CD4-positive, alpha-beta T cell treated with Interleukin-6 at 100 ng/mL for 8 hours (primary cell): Measurements from ENCODE around the gene RHOC.

Source experiments
- DNase-seq: peaks from one replicate; pipeline ENCODE4 v3.0.0-alpha.2; 2020; ENCODE audit warnings: mixed read lengths, low spot score

RHOC gene

DNA sequence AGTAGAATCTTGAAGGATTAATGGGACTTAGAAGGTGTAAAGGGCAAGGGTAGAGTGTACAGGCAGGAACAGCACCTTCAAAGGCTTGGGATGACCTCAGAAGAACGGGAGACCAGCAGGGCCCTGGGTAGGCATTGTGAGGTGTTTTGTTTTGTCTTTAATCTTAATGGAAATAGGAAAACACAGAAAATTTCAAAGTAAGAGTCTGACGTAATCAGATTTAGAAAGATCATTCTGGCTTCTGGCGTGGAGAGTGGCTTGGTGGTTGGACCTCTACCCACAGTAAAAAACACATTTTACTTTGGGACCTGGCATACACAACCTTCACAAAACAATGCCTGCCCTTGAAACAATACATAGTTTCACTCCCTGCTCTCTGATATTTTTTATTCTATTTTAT is 28.3 kb downstream of the RHOC start:
- no peak for DNase-seq

DNA sequence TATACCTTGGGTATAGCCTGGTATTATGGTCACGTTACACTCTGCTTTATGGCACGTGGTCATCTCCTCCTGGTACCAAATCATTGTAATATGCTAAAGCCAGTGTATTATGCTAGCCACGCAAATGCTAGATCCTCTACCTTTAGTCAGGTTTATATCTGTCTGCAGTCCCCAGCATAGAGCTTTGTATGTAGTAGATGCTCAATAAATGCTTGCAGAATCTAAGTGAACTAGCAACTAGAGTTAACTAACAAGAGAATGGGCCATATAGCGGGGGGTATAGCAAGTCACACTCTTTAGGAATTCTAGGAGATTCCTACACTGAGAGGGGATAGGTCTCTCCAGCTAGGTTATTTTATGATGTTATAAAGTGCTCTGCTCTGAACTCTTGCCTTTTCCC is 29.4 kb downstream of the RHOC start:
- no peak for DNase-seq

DNA sequence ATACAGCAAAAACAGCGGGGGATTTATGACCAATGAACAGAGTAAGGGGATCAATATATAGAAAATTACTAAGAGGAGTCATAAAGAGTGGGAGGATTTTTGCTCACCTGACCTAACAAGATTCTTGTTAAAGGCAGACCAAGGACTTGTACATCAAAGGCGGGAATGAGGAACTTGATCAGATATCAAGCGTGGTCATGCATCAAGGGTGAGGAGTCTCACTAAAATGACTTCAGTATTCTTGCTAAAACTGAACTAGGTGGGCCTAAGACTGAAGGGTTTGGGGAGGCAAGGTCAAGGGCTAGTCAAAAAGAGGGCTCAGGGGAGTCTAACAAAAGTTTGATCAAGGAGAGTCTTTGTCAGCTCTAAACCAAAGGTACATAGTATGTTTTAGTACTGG is 30.4 kb downstream of the RHOC start:
- DNase-seq: no peak

DNA sequence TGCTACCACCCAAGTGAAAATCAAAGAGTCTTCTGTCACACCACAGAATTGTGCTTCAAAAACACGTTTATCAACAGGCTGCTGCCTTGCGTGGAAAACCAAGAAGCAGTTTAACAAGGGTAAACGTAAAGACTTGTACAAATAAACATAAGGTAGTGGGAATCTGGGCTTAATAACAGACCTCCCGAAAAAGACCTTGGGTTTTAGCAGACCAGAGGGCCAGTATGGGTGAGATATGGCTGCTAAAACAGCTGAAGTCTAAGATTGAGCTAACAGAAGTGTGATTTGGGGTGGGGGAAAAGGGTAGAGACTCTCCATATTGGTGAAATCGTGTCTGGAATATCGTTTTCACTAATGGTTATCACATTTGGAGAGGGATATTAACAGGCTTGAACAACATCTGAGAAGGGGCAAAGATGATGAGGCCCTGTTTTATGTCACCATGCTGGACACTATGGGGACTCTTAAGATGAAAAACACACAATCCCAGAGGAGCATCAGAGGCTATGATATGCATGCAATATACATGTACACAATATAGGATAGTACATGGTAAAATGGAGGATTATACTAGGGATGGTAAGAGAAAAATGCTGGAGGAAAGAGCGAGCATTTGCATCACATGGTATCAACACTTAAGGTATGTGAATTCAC is 31.1 kb downstream of the RHOC start:
- no peak for DNase-seq

DNA sequence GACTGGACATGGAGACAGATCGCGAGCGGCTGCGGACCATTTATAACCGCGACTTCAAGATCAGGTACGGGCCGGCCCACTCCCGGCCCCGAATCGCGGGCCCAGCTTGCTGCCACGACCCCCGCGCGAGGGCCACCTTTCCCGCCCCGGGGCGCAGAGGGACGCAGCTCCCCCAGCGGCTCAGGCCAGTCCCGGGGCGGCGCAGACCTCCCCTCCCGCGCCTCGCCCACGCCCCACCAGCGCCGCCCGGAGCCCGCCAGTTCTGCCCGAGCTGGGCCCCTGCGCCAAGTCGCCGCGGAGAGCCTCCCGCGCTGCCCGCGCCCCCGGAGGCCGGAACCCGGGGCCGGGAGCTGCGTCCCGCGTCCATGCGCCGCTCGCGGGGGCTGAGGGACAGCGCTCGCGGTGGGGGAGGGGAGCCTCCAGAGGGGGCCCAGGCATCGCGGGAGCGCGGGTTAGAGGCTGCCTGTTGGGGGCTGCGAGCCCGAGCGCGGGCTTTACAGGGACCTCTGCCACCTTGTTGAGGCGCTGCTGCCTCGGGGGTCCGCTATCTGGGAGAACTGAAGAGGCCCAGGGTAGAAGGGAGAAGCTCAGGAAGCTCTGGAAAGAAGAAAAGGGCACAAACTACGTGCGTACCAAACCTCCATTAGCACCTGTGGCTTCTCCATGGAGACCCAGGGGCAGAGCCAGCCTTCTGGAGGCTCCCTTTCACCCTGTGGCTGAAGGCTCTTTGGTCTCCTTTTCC is 31.8 kb downstream of the RHOC start:
- DNase-seq: peak; percentile 12

DNA sequence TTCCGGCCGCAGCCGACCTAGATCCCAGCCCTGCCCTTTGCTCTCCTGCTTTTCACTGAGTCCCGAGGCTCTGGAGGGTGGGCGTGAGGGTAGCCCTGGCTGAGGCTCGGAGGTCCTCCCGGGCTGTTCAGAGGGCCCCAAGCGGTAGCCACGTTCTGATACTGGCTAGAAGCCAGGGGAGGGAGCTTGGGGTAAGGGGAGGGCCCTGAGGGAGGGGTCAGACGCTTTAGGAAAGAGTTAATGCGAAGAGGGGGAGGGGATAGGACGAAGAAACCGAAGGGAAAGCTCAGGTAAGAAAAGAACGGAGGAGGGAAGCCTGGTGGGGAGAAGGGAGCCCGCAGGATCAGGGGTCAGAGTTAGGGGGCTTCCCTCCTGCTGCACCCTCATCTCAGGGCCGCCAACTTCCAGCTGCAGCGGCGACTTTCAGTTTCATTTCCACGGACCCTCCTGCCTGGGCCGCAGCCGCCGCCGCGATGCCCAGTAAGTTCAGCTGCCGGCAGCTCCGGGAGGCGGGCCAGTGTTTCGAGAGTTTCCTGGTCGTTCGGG is 32.4 kb downstream of the RHOC start, which contains the start of gene MOV10:
Gene MOV10, plus strand, starts transcription at position 220 of the 546 bp plus-strand sequence. Its CDS starts 254 bp downstream, at position 474.
- peak; percentile 51 for DNase-seq

DNA sequence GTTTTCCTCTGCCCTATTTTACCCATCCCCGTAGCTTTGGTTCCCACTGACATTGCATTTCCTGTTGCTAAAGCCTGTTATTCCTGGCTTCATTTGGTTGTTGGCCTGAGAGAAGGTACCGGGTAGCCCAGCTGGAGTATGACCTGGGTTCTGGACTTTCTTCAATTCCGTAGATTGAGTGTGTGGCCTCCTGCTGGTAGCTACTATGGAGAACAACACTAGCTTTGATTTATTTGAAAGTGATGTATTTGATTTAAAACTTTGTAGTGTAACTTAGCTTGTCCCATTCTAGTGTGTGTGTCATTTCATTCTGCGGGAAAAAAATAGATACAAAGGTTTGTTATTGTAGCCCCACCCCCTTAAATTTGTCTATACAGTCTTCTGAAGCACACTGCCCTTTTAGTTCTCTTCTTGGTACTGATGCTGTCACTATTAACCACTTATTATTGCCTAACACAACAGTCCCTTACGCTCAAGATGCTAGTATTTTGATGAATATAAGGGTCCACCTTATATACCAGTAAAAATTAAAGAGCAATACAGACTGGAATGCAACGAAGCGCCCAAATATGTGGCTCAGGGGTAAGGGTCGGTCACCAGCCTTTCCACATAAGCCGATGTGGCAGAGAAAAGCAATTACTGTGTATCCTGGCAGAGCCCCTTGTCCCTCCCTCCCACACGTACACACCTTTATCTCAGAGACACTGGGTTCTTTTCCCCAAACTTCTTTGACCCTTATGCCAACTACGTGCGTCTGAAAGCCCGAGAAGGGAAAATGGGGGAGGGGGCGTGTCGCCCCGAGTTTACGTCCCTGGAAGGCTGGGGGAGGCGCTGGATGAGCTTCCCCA is 33.1 kb downstream of the RHOC start:
- DNase-seq: peak; percentile 9

DNA sequence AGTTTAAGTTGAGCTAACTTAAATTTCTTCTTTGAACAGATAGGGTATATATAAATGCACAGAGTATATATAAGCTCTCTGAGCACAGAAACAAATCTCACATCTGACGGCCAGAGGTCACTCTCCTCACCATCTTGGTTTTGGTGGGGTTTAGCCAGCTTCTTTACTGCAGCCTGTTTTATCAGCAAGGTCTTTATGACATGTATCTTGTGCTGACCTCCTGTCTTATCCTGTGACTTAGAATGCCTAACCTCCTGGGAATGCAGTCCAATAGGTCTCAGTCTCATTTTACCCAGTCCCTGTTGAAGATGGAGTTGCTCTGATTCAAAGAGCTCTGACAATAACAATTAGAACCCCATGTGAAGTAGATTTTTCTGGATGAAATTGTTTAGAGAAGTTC is 34.1 kb downstream of the RHOC start:
- no peak for DNase-seq

DNA sequence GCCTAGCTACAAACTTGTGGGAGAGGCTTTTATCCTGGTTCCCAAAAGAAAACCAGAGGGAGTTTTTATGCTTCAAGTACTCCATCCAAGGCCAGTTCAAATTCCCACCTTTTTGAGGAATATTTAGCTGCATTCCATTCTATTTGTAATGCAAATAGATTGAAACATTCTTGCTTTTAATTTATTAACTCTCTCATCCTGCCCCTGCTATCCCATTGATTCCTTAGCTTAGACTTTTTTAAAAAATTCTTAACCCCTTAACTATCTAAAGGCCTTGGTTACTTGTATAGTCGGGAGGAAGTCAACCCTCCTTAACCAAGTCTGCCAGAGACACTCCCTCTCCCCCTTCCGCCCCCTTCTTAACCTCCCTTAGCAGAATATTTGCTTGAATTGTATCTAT is 34.9 kb downstream of the RHOC start:
- no peak for DNase-seq

DNA sequence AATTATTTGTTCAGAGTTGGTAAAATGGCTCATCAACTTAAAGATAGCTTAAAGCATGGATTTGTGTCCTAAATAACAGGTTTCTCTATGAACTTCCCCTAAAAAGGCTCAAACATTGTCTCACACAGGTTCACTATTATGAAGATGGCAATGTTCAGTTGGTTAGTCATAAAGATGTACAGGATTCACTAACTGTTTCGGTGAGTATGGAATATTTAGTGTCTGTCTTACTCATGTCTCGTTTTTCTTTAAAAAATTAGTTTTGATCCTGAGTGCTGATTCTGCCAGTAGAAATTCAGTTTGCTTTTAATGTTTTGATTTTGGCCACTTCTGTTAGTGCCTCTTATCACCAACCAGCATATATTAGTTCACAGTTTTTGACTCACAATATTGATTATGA is 40.0 kb downstream of the RHOC start:
- no peak for DNase-seq

DNA sequence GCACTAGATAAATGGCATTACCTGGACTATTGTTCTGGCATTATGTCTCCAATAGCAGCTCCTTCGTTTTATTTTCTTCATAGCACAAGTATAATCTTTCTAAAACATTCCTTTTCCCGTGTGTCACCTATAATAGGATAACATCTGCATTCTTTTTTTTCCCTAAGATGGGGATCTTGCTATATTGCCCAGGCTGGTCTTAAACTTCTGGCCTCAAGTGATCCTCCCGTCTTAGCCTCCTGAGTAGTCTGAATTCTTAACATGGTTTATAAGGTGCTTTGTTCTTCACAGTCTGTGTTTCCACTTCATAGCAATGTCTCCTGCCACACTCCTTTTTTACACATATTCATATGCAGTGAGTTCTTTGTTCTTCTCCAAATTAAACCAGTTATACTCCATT is 41.1 kb downstream of the RHOC start:
- no peak for DNase-seq

DNA sequence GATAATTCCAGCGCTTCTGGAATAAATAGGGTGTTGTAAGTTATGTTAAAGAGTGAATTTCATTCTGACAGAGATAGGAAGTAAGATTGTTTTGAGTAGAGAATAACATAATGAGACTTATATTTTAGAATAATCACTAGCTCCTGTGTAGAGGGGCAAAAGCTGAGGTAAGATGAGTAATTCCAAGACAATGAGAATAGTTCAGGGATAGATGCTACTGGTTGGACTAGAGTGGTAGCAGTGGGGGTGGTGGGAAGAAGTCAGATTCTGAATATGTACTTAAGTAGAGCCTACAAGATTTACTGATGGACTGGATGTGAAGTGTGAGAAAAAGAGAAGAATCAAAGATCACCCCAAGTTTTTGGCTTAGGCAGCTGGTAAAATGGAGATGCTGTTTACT is 55.7 kb downstream of the RHOC start:
- no peak for DNase-seq
